GM18526 (cell line): ENCODE measurements around the gene RAMP1.

ENCODE experiments used
- POLR2A ChIP-seq: IDR thresholded peaks from 3 replicates; pipeline ENCODE4 v1.6.1; 2011; ENCODE audit not compliant: insufficient read length; ENCODE audit errors: extremely low read depth

Gene RAMP1

GRCh38 chr2:237870754-237871651 is 11.6 kb downstream of the RAMP1 start:
- no peak for TF ChIP-seq POLR2A

- no peak for TF ChIP-seq POLR2A
These were observed 12.9 kb downstream of the RAMP1 start for GRCh38 chr2:237872178-237872887.

GRCh38 chr2:237873421-237873831 is 14.0 kb downstream of the RAMP1 start:
- no peak for TF ChIP-seq POLR2A

- TF ChIP-seq POLR2A = no peak
These were observed 14.6 kb downstream of the RAMP1 start for GRCh38 chr2:237873897-237874551.

GRCh38 chr2:237874585-237875161 is 15.2 kb downstream of the RAMP1 start:
- no peak for TF ChIP-seq POLR2A

GRCh38 chr2:237875256-237876060 is 16.0 kb downstream of the RAMP1 start:
- no peak for TF ChIP-seq POLR2A

GRCh38 chr2:237876061-237876526 is 16.7 kb downstream of the RAMP1 start:
- no peak for TF ChIP-seq POLR2A

GRCh38 chr2:237876532-237876931 is 17.1 kb downstream of the RAMP1 start:
- no peak for TF ChIP-seq POLR2A

- TF ChIP-seq POLR2A = no peak
These were observed 17.6 kb downstream of the RAMP1 start for GRCh38 chr2:237876951-237877491.

GRCh38 chr2:237877576-237878307 is 18.3 kb downstream of the RAMP1 start:
- TF ChIP-seq POLR2A = no peak

GRCh38 chr2:237878321-237879057 is 19.1 kb downstream of the RAMP1 start:
- no peak for TF ChIP-seq POLR2A

- TF ChIP-seq POLR2A = no peak
These were observed 19.6 kb downstream of the RAMP1 start for GRCh38 chr2:237879058-237879430.

- TF ChIP-seq POLR2A = no peak
These were observed 20.7 kb downstream of the RAMP1 start for GRCh38 chr2:237879991-237880560.
